Caco-2 (cell line): ENCODE measurements around the gene TRPC1. TPM values are rescaled to one million over a fixed set of nuclear protein-coding genes. Genes with fewer than 3 reads are reported as not detected.

Experiments used
- BruUV-seq: library from RNA; stranded (reverse); fragments of 400-500 nt; replicated peaks from 2 replicates; lab custom pipeline; 2021; lab: Mats Ljungman, UMichigan
- CTCF ChIA-PET: fragments of 300-600 bp; sonication (Branson Sonifier 250); formaldehyde crosslinking; loops from one replicate; lab custom pipeline; 2022; ENCODE audit warnings: antibody characterized with exemption; lab: Charles Lee
- POLR2A ChIA-PET: fragments of 300-600 bp; sonication (Branson Sonifier 250); formaldehyde crosslinking; loops from one replicate; lab custom pipeline; 2022; ENCODE audit warnings: antibody characterized with exemption; lab: Charles Lee
- DNase-seq, 2 experiments: peaks; one replicate each; pipeline versions ENCODE4 v3.0.0 to v3.0.0-alpha.2; 2020 to 2022
- H3K27me3 ChIP-seq: replicated peaks from 2 replicates; pipeline ENCODE4 v1.6.0; 2011; ENCODE audit warnings: low read length; ENCODE audit not compliant: control insufficient read depth, insufficient read depth
- H3K36me3 ChIP-seq: 2 replicates; pipeline ENCODE4 v1.5.1; 2011; ENCODE audit warnings: low read length; ENCODE audit not compliant: control insufficient read depth, insufficient read depth
- H3K4me1 ChIP-seq: fragments of 250-450 bp; sonication (Bioruptor Pico); 2 replicates; pipeline ENCODE4 v1.5.1; 2020; ENCODE audit warnings: mild to moderate bottlenecking
- H3K4me3 ChIP-seq: 2 replicates; pipeline ENCODE4 v1.5.1; 2011; ENCODE audit warnings: low read depth, mild to moderate bottlenecking, control low read depth, low read length
- H3K9me3 ChIP-seq: fragments of 250-450 bp; sonication (Bioruptor Pico); 2 replicates; pipeline ENCODE4 v1.5.1; 2020; ENCODE audit warnings: mild to moderate bottlenecking, moderate library complexity
- H3K27ac Mint-ChIP-seq: one replicate; pipeline ENCODE4 v1.8.0; 2022; ENCODE audit warnings: mixed read lengths; ENCODE audit not compliant: unreplicated experiment
- H3K27me3 Mint-ChIP-seq: one replicate; pipeline ENCODE4 v1.8.0; 2022; ENCODE audit warnings: mixed read lengths; ENCODE audit not compliant: insufficient read depth, unreplicated experiment
- H3K36me3 Mint-ChIP-seq: one replicate; pipeline ENCODE4 v1.8.0; 2022; ENCODE audit warnings: mild to moderate bottlenecking, mixed read lengths; ENCODE audit not compliant: insufficient read depth, unreplicated experiment
- H3K4me1 Mint-ChIP-seq: one replicate; pipeline ENCODE4 v1.8.0; 2022; ENCODE audit warnings: low read depth, mixed read lengths; ENCODE audit not compliant: unreplicated experiment
- H3K4me3 Mint-ChIP-seq: one replicate; pipeline ENCODE4 v1.8.0; 2022; ENCODE audit warnings: mild to moderate bottlenecking, moderate library complexity, mixed read lengths; ENCODE audit not compliant: unreplicated experiment
- H3K9me3 Mint-ChIP-seq: one replicate; pipeline ENCODE4 v1.8.0; 2022; ENCODE audit warnings: mixed read lengths; ENCODE audit not compliant: unreplicated experiment
- CTCF ChIP-seq, 2 experiments: fragments of 200-600 bp in 1 of 2; IDR thresholded peaks; 1 replicate in 1 of 2; 2 replicates in 1 of 2; pipeline versions ENCODE4 v1.5.1 to v1.8.0; 2011 to 2022; ENCODE audit warnings: antibody characterized with exemption in 1 of 2, control low read depth in 1 of 2, inconsistent platforms in 1 of 2, low read depth in 1 of 2, low read length in 1 of 2, mild to moderate bottlenecking in 1 of 2, moderate library complexity in 1 of 2; ENCODE audit not compliant: insufficient read depth in 1 of 2, severe bottlenecking in 1 of 2, unreplicated experiment in 1 of 2
- intact Hi-C: fragments of 100-400 bp; cut with micrococcal nuclease; formaldehyde crosslinking; loops from one replicate; pipeline ENCODE4 v1.10.0; 2022; ENCODE audit not compliant: unreplicated experiment
- total RNA-seq: library from RNA; stranded (reverse); gene quantifications from 2 replicates; pipeline ENCODE4 v1.2.3, GENCODE V29; 2022

TRPC1 gene
- total RNA-seq, 1 experiment from 2014 or later: 8.3 TPM

- Mint-ChIP-seq H3K4me1 (no peaks in the 10 kb centered on the region), H3K9me3 (no peaks in the 10 kb centered on the region), H3K36me3 (no peaks in the 10 kb centered on the region), H3K4me3 (no peak overlapping the region), H3K27me3 (no peaks in the 10 kb centered on the region), H3K27ac (no peak overlapping the region)
- BruUV-seq: no TSS peak
- DNase-seq: no peak
- Histone ChIP-seq H3K4me3 (no peak overlapping the region), H3K4me1 (no peaks in the 10 kb centered on the region), H3K27me3 (no peaks in the 10 kb centered on the region), H3K36me3 (peaks cover 1% of the 10 kb centered on the region; the same call in 1 of the 2 replicates), H3K9me3 (no peaks in the 10 kb centered on the region)
- POLR2A ChIA-PET: no interaction called here
- CTCF ChIA-PET: no interaction called here
- TF ChIP-seq CTCF (IDR thresholded peaks at IDR 0.05; ENCODE audit: insufficient read depth in 1 of 2, low read depth in 1 of 2, low read length in 1 of 2, severe bottlenecking in 1 of 2, unreplicated experiment in 1 of 2): no peak
- intact Hi-C loops: no loop called here
Measured at GRCh38 chr3:142778541-142778940, 54.7 kb downstream of the TRPC1 start.

- Mint-ChIP-seq H3K4me3 (no peak overlapping the region), H3K36me3 (no peaks in the 10 kb centered on the region), H3K9me3 (no peaks in the 10 kb centered on the region), H3K27ac (no peak overlapping the region), H3K27me3 (no peaks in the 10 kb centered on the region), H3K4me1 (no peaks in the 10 kb centered on the region)
- TF ChIP-seq CTCF (IDR thresholded peaks at IDR 0.05; ENCODE audit: insufficient read depth in 1 of 2, low read depth in 1 of 2, low read length in 1 of 2, severe bottlenecking in 1 of 2, unreplicated experiment in 1 of 2): no peak
- DNase-seq: no peak
- Histone ChIP-seq H3K27me3 (no peaks in the 10 kb centered on the region), H3K4me3 (no peak overlapping the region), H3K36me3 (peaks cover 1% of the 10 kb centered on the region; the same call in 1 of the 2 replicates), H3K9me3 (no peaks in the 10 kb centered on the region), H3K4me1 (no peaks in the 10 kb centered on the region)
- POLR2A ChIA-PET: no interaction called here
- BruUV-seq: no TSS peak
- intact Hi-C loops: no loop called here
- CTCF ChIA-PET: no interaction called here
Measured at GRCh38 chr3:142779591-142779990, 55.8 kb downstream of the TRPC1 start.

- TF ChIP-seq CTCF (IDR thresholded peaks at IDR 0.05; ENCODE audit: insufficient read depth in 1 of 2, low read depth in 1 of 2, low read length in 1 of 2, severe bottlenecking in 1 of 2, unreplicated experiment in 1 of 2): no peak
- Mint-ChIP-seq H3K4me3 (no peak overlapping the region), H3K27me3 (no peaks in the 10 kb centered on the region), H3K9me3 (no peaks in the 10 kb centered on the region), H3K4me1 (peaks cover 6% of the 10 kb centered on the region), H3K36me3 (no peaks in the 10 kb centered on the region), H3K27ac (no peak overlapping the region)
- CTCF ChIA-PET: no interaction called here
- peaks cover 12% of the 10 kb centered on the region for H3K4me1 ChIP-seq
- POLR2A ChIA-PET: no interaction called here
- no peak for DNase-seq
- intact Hi-C loops: no loop called here
- H3K27me3 ChIP-seq: no peaks in the 10 kb centered on the region
- H3K36me3 ChIP-seq: peaks cover 1% of the 10 kb centered on the region; the same call in 1 of the 2 replicates
- no TSS peak for BruUV-seq
- no peak overlapping the region for H3K4me3 ChIP-seq
- no peaks in the 10 kb centered on the region for H3K9me3 ChIP-seq
Measured at GRCh38 chr3:142782616-142783015, 58.8 kb downstream of the TRPC1 start.
